ENCODE results near the gene ABHD2.
"Not testable (repeated sequence)": the region's sequence is repeated elsewhere in the genome, so short reads cannot be mapped to it uniquely, and the experiment has no call there.

The ABHD2 gene

DNA sequence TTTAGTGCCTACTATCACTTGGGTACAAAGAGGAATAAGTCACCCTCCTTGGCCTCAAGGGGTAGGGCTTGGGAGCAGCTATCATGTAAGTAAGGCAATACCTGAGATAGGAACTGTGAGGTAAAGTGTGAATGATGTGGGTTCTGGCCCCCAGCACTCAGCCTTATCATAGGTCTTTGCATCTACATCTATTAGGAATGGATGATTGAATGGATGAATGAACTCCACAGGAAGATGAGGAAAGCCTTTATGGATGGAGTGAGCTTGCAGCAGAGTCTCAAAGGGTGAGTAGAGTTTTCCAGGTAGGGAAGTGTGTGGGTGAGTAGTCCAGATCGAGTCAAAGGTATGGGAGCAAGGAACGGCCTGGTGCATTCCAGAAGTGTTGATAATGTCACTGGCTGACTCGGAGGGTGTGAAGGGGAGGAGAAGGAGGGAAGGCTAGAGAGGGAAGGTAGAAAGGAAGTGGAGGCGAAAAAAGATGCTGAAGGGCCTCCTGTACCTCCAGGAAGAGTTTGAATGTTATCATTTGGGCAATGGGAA is 13.1 kb upstream of the ABHD2 start:
- no peak for DNase-seq

DNA sequence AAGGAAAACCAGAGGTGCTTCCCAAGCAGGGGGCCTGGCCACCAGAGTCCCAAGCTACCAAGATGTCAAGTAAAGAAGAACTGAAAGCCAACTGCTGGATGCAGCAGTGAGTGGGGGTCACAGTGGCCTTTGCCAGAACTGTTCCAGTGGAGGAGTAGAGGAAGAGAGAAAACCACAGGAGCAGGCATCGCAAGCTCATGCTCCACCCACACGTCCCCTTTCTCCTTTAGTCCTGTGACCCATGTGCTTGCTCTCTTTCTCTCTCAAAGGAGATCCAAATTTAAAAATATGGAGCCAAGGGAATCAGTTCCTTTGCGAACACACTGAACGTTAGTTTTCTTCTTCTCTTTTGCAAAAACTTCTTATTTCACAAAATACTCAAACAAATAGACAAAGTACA is 12.4 kb upstream of the ABHD2 start:
- DNase-seq = no peak

DNA sequence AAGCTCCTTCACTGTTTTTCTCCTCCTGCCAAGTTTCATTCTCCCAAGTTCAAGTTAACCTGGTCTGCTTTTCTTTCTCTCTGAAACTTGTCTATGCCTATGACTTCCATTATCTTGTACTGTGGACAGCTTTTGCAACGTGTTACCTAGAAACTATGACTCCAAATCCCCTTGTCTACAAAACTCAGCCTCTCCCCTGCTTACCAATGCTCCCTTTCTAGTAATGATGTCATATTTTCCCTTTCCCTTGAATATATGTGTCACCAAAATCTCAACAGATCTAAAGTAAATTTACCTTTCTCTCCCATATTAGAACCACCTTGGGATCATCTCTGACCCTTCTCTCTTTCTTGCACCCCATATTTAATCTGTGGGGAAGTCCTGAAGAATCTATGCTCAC is 10.5 kb upstream of the ABHD2 start:
- DNase-seq = no peak

DNA sequence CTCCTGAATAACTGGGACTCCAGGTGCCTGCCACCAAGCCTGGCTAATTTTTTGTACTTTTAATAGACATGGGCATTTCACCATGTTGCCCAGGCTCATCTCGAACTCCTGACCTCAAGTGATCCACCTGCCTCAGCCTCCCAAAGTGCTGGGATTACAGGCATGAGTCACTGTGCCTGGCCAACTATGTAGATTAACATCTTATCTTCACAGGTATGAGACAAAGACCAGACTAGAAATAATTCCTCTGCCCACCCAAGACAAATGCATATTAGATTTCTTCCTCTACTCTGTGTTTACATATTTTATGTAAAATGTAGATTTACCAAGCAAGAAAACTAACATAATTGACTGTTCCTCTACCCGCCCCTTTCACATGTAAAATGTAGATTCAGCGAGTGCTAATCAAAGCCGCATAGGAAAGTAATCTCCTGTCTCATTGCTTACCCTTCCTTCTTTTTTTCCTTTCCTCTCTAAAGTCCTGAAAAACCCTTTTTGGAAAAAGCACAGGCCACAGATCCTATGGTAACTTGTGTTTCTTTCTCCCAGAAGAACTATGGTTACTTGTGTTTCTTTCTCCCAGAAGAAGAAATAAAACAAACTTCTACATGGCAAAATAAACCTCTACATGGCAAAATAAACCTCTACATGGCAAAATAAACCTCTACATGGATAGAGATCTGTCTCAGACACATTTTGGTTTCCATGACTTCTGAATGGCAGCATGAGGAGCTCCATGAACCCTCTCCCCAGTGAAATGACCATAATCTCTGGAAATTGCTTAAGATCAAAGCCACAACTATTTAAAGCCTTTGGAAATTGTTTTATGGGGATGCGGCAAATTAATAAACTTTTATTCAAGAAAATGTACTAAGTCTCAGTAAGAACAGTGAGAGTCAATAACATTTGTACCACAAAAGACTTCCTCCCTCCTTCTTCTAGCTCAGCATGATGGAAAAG is 9.1 kb upstream of the ABHD2 start:
- DNase-seq = no peak

DNA sequence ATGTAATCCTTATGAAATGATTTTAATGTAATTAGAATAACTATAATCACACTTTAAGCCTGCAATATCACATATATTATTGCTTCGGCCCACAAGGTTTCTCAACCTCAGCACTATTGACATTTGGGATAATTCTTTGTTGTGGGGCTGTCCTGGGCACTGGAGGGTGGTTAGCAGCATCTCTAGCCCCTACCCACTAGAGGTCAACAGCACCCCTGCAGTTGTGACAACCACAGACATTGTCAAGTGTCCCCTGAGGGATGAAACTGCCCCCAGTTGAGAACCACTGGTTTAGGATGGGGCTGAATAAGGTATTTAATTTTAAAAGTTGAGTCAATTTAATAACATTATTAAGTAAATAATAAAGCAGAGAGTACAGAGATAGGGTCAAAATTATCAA is 6.4 kb upstream of the ABHD2 start:
- DNase-seq = no peak

DNA sequence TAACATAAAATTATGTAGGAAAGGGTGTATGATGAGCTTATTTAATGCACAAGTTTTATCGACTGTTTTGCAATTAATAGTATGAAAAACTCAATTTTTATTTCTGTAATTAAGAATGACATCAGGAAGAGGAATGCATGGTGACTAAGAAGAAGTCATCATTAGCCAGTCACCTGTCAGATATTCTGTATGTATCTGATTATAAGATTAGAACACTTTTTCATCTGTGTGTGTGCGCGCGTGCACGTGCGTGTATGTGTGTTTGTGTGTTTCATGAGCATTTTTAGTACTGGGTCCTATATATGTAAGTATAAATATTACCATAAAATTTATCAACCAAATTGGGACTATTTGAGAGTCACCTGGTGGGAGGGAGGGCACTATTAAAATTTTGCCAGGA is 5.0 kb upstream of the ABHD2 start:
- DNase-seq = no peak

DNA sequence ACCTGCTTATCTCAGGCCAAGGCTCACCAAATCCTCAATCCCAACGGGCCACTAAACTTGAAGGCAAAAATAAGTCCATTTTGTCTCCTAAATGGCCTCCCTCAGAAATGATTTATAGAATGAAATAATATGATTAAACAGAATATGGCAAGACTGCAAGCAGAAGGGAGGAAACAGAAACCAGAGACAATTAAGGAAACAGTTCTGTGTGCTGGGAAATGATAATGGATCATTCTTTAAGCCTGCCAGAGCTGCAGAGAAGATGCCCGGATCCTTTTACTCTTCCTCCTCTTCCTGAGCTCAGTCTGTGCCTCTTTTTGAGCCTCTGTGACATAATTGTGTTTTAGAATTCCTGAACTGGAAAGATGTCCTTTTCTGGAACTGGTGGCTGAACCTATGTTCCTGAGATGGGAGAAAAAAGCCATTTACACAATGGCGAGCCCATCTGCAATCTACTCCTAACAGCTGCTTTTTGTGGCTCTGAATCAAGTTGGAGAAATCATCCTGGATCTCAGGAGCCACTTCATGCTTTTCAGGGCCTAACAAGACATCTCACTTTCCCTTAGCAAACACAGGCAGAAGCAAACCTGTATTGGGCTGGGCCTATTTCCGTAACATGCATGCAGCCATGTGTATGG is 2.8 kb upstream of the ABHD2 start:
- no peak for DNase-seq

DNA sequence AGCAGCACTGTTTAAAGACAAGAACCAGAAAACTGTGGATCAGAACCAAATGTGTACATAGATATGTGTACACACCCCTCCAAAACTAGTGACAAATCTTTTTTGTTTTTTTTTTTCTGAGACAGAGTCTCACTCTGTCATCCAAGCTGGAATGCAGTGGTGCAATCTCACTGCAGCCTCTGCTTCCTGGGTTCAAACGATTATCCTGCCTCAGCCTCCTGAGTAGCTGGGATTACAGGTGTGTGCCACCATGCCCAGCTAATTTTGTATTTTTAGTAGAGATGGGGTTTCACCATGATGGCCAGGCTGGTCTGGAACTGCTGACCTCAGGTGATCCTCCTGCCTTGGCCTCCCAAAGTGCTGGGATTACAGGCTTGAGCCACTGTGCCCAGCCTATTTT is 2.3 kb upstream of the ABHD2 start:
- not testable (repeated sequence) for DNase-seq

DNA sequence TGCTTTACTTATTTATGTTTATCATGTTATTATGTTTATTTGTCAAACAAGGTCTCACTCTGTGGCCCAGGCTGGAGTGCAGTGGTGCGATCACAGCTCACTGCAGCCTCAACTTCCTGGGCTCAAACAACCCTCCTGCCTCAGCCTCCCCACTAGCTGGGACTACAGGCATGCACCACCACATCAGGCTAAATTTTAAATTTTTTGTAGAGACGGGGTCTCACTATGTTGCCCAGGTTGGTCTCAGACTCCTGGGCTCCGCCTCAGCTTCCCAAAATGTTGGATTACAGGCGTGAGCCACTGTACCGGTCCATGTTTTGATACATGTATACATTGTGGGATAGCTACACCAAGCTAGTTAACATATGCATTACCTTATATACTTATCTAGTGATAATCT is 1.9 kb upstream of the ABHD2 start:
- not testable (repeated sequence) for DNase-seq

DNA sequence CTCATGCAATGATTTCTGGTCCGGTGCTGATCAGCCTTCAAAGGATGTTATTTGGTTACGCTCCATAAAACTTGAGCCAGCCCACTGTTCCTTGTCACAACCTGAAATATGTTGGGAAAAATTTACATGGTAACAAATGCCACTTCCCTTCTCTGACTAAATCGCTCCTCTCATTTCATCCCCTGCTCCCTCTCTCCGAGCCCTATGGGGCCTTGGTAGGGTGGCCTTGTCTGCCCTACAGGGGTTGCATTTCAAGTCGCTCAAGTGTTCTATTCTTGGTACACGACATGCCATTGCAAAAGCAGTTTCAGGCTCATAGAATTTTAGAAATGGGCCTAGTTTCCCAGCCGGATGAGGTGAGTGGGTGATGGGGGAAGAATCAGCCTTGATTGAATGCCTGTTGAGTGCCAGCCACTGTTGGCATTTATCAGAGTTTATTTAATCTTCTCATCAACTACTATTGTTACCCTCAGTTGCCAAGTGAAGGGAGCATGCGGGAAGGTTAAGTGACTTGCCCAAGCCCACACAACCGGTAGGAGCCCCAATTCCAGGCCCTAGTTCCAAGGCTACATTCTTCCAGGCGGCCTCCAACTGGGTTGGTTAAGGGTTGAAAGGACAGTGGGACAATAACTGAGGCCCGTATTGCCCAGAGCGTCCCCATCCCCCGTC is 961 bp upstream of the ABHD2 start:
- no peak for DNase-seq

DNA sequence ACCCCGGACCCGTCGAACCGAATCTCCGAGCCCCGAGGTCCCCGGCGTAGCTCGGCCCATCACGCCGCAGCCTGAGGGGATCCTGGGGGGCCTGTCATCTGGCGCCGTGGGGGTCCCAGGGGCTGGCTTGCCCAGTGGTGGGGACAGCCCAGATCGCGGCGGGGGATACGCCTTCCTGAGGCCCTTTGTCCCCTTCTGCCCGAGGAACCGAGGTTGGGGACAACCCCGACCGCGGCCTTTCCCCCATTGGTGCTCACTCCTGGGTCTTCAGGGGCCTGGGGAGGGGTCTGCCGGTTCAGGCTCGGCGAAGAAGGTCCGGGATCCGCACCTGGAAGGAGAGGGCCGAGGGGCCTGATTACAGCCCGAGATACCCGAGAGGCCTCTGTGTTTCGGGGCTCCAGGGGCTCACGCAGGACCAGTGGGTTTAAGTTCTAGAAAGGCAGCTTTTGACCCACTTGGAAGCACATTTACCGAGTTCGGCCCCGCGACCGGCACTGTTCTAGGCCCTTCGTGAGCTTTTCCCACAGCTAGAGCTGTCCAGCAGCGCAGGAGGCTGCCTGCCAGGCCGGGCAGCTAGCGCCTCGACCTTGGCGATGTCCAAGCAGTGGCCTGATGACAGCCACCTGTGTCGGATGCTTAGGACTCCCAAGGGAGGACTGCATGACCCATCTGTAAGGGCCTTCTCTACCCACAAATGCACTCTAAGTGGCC is 504 bp downstream of the ABHD2 start:
- no peak for DNase-seq

DNA sequence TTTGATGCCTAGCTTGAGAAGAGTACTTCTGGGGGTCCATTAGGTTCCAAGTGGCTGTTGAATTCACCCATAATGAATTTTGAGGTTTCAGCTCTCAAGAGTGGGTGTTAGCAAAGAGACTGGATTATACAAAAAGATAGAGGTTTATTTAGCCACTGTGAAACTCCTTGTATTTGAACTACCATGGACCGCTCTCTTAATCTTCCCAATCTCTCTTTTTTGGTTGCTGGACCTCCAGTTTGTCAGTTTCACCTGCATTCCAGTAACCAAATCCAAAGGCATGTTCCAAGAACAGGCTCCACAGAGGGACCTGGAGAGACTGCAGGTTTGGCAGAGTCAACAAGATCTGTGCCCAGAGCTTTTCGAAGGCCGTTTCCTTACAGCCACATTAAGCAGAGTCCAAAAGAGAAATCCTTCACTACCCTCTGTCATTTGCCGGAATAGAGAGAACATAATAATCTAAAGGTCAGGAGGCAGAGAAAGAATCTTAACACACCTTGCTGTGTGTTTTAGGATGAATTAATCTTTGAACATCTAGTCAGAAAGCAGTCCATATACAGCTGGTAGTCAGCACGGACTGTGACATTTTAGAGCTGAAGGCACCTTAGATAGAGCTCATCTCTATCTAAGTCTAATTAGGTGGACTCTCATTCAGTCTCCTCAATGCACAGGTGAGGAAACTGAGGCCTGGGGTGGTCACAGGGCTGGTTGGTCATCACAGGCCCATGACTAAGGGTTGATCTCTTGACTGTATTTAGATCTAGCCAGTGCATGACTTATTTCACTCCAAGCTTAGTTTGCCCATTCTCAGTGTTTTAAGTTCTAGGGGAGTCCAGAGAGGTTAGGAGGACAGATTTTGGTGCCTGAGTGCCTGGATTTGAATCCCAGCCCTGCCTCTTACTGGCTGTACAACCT is 1.3 kb downstream of the ABHD2 start:
- no peak for DNase-seq

DNA sequence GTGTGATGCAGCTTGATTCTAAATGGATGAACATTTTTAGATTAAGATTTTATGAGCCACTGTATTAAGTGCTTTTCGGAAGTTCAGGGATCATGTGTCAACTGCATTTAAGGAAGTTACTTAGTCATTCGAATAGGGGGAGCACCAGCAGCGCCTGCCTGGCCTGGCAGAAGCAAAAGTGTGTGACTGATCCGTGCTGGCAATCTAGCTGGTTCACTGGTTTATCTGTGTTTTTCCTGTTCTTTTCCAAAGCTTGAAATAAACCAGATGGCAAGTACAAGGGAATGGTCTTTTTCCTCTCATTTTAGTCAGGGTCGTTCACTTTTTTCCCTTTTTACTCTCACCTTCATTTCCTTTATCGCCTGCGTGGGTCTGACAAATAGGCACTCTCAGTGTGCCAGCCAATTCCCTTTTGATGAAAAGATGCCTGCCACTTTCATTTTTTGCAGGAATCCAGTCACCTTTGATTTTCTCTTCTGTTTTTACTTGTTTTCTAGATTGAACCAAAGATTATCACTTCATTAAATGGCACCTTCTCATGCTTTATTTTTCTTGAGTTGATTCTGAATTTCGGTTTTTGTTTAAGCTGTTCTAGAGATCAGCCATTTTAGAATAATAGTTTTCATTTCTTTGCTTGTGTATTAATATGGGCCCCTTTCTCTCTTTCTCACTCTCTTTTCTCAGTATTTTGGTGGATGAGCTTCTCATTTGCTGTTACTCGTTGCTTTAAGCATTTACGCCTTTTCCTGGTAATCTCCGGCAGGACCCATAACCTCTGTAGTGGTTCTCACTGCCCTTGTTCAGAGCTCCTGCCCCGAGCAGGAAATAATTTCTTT is 2.8 kb downstream of the ABHD2 start:
- DNase-seq = no peak

DNA sequence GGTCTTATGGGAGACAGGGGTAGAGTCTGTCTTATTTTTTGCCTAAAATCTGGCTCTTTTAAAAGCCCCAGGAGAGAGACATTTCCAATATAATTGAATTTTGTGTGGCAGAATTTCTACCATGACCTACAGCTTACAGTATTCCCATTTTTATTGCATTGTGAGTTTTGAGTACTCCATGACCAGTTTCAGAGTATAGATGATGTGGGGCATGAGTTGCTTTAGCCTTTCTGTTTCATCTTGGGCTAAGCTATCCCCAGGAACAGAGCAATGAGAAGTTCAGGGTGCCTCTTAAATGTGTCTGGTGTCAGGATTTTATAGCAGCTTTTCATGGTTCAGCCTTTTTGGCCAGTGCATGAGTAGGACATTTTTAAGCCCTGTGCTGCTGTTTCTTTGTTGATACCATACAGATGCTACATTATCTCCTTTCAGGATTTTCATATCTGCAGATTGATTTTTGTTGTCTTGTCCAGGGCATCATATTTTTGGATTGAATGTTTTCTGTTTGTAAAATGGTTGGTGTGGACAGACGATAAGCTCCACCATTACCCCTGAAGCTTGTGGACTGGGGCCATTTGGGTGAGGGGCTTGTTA is 3.5 kb downstream of the ABHD2 start:
- DNase-seq = no peak

DNA sequence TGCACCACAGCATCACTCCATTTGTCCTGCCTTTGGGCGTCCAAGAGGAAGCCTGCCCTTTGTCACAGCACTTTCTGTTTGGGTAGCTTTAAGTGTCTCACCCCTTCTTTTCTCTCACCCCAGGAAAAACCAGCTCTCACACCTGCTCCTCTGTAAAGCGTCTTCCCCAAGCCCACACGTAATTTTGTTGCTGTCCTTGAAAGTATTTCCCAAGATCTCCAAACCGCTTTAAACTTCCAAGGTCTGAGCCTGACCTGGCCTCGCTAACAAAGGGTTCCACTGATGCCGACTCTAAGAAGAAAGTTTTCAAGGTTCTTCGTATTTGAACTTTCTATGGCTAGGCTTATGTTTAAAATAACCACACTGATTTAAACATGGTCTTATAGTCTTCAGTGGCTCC is 5.3 kb downstream of the ABHD2 start:
- no peak for DNase-seq

DNA sequence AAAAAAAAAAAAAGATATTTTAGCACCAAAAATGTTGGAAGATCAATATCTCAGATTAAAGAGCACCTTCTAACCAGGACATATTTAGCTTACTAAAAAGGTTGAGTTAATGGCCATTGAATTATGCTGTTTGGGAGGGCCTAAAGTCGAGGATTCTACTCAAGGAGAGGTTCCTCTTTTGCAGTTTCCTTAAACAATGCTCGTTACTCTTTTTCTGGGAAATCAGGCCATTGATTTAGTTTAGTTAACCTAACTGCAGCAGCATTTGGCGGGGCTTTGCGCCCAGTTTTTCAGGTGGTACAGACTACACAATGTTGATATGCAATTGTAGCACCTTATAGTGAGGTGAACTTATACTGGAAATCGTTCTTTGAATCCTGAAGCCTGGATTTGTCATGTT is 6.8 kb downstream of the ABHD2 start:
- DNase-seq = no peak

DNA sequence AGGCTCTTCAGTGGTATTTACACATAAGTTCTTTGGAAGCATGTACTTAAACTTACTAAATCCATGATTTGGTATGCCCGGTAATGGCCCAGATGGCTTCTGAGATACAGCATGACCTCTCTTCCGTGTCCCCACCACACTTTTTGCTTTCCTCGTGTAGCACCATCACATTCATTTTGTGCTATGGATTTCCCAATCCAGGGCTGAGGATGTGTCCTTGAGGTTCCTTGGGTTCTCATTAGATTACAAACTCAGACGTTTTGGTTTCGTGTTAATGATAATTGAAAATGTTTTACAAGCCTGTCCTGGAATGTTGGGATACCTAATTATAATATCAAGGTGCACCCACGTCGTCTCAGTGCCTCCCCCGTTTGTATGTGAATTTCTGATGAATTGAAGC is 7.3 kb downstream of the ABHD2 start:
- DNase-seq = no peak

DNA sequence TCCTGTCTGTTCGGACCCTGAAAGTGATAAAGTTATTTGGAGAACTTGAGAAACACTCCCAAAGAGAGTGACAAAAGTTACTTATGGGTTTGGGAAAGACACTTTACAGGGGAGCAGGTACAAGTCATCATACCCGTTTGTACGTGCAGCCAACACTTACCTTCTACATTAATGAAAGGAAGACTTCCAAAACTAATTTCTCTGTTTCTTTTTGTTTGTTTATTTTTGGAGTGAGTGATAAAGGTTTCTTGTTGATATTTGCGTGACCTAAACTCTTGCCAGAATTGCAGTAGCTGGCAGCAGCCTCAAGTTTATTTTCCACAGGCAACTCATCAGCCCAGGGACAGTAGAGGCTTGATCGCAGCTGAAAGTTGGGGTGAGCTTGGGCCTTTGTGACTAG is 8.4 kb downstream of the ABHD2 start:
- DNase-seq = no peak

DNA sequence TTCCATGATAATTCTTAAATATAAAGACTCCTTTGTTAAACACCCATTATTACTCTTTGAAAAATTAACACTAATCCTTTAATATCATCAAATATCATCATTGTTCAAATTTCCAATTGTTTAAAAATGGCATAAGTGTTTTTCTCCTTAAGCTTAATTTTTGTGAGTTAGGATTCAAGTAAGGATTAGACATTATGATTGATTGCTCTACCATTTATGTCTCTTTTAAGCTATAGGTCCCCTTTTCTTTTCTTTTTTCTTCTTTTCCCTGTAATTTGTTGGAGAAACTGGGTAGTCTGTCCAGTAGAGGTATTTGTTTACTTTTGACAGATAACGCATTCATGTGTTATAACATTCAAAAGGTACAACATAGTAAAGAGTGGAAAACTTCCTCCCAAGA is 9.1 kb downstream of the ABHD2 start:
- no peak for DNase-seq

DNA sequence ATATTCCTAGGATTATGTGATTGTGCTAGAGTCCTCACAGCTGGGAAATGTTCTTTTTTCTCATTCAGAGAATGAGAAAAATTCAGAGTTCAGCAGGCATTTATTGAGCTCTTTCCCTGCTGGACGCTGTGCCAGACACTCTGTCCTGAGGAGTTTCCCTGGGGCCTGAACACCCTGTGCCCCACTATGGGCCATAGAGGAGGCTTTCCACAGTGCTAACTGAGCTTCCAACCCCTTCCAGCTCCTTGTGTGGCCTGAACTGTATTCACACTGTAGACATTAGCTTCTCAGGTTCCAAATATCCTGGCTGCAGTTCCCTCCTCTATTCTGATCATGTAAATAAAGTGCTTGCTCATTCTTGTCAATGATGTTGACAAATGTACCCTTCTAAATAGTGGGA is 10.0 kb downstream of the ABHD2 start:
- DNase-seq = no peak

DNA sequence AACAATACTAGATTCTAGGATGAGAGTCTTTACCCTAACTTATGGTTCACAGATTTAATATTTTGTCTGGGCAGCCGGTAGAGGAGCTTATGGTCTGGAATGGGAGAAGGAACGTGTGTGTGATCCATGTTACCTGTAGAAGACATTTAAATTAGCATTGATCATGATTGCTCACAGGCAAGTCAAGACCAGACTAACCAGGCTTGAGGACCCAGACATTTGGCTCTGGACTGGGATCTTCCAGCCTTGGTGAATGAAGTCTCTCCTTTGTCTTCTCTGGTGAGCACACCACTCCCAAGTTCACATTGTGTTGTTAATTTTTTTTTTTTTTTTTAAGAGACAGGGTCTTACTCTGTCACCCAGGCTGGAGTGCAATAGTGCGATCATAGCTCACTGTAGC is 11.7 kb downstream of the ABHD2 start:
- no peak for DNase-seq
